Dedifferentiated amniotic fluid mesenchymal stem cell (primary cell): ENCODE data around the gene DENND1B.

ENCODE experiments used
- DNase-seq: peaks from one replicate; pipeline ENCODE4 v3.0.0-alpha.2; 2016; ENCODE audit errors: extremely low spot score

Gene DENND1B

GRCh38 chr1:197775282-197776262, at the start of gene DENND1B:
Gene DENND1B (minus strand): TSS chr1:197775480. CDS start chr1:197775155, 325 bp downstream.
- no peak for DNase-seq

GRCh38 chr1:197814306-197814705, 39.0 kb upstream of the DENND1B start:
- no peak for DNase-seq

- no peak for DNase-seq
These were observed 38.5 kb upstream of the DENND1B start for GRCh38 chr1:197813741-197814140.

GRCh38 chr1:197811769-197812168, 36.5 kb upstream of the DENND1B start:
- DNase-seq = no peak

GRCh38 chr1:197810812-197811211, 35.5 kb upstream of the DENND1B start:
- no peak for DNase-seq

GRCh38 chr1:197808880-197809279, 33.6 kb upstream of the DENND1B start:
- DNase-seq = no peak

- no peak for DNase-seq
These were observed 32.6 kb upstream of the DENND1B start for GRCh38 chr1:197807739-197808453.

- no peak for DNase-seq
These were observed 31.9 kb upstream of the DENND1B start for GRCh38 chr1:197807216-197807615.

GRCh38 chr1:197806718-197807117, 31.4 kb upstream of the DENND1B start:
- no peak for DNase-seq

- no peak for DNase-seq
These were observed 26.4 kb upstream of the DENND1B start for GRCh38 chr1:197801684-197802083.

GRCh38 chr1:197801111-197801482, 25.8 kb upstream of the DENND1B start:
- no peak for DNase-seq

GRCh38 chr1:197800379-197801110, 25.3 kb upstream of the DENND1B start:
- DNase-seq = no peak

GRCh38 chr1:197799271-197799670, 24.0 kb upstream of the DENND1B start:
- no peak for DNase-seq

GRCh38 chr1:197798492-197798891, 23.2 kb upstream of the DENND1B start:
- no peak for DNase-seq

GRCh38 chr1:197797010-197797409, 21.7 kb upstream of the DENND1B start:
- no peak for DNase-seq

GRCh38 chr1:197788741-197789739, 13.8 kb upstream of the DENND1B start:
- DNase-seq = no peak

GRCh38 chr1:197787623-197788536, 12.6 kb upstream of the DENND1B start:
- DNase-seq = no peak

GRCh38 chr1:197787056-197787455, 11.8 kb upstream of the DENND1B start:
- peak; percentile 44 for DNase-seq

- no peak for DNase-seq
These were observed 11.0 kb upstream of the DENND1B start for GRCh38 chr1:197786280-197786679.

- DNase-seq = peak; percentile 36
These were observed 8.2 kb upstream of the DENND1B start for GRCh38 chr1:197783510-197783948.
